Liver (tissue), 9 donors: Measurements from ENCODE around the gene GJC1. TPM values are rescaled to one million over a fixed set of nuclear protein-coding genes. Genes with fewer than 3 reads are reported as not detected.

Experiments used
- DNase-seq: peaks from one replicate; pipeline ENCODE4 v3.0.0-alpha.2; 2017; ENCODE audit warnings: low spot score
- H3K27ac ChIP-seq, 2 donors: one replicate each; pipeline ENCODE4 v1.7.0; 2013; ENCODE audit warnings: inconsistent platforms in 2 of 2, low read length in 2 of 2, control low read depth in 1 of 2, low read depth in 1 of 2, mild to moderate bottlenecking in 1 of 2
- H3K27me3 ChIP-seq, 4 donors: one replicate each; pipeline versions ENCODE4 v1.6.1 to v1.7.0; 2013; ENCODE audit warnings: low read length in 3 of 4, inconsistent platforms in 1 of 4, mild to moderate bottlenecking in 1 of 4, moderate library complexity in 1 of 4; ENCODE audit not compliant: control insufficient read depth in 4 of 4, insufficient read depth in 4 of 4
- H3K36me3 ChIP-seq, 4 donors: one replicate each; pipeline versions ENCODE4 v1.6.1 to v1.7.0; 2013; ENCODE audit warnings: low read length in 3 of 4, mild to moderate bottlenecking in 3 of 4, low read depth in 1 of 4, moderate library complexity in 1 of 4; ENCODE audit not compliant: control insufficient read depth in 4 of 4, insufficient read depth in 3 of 4
- H3K4me1 ChIP-seq, 4 donors: one replicate each; pipeline versions ENCODE4 v1.6.1 to v1.7.0; 2013; ENCODE audit warnings: low read length in 3 of 4, mild to moderate bottlenecking in 3 of 4, moderate library complexity in 1 of 4; ENCODE audit not compliant: control insufficient read depth in 4 of 4, insufficient read depth in 4 of 4
- H3K4me3 ChIP-seq, 3 donors: one replicate each; pipeline versions ENCODE4 v1.6.1 to v1.7.0; 2013; ENCODE audit warnings: low read length in 3 of 3, control low read depth in 1 of 3, low read depth in 1 of 3, mild to moderate bottlenecking in 1 of 3
- H3K9ac ChIP-seq, 2 donors: one replicate each; pipeline ENCODE4 v1.7.0; 2013; ENCODE audit warnings: low read length in 2 of 2, mild to moderate bottlenecking in 2 of 2, moderate library complexity in 2 of 2, control low read depth in 1 of 2, low read depth in 1 of 2
- H3K9me3 ChIP-seq, 4 donors: one replicate each; pipeline versions ENCODE4 v1.6.1 to v1.7.0; 2013; ENCODE audit warnings: low read length in 3 of 4; ENCODE audit not compliant: control insufficient read depth in 4 of 4
- EGR1 ChIP-seq, 2 donors: IDR thresholded peaks; 2 replicates each; pipeline ENCODE4 v1.6.1; 2016 to 2018; ENCODE audit warnings: antibody characterized with exemption in 2 of 2, low read depth in 2 of 2
- FOXA1 ChIP-seq: IDR thresholded peaks from 2 replicates; pipeline ENCODE4 v1.6.1; 2016; ENCODE audit warnings: antibody characterized with exemption
- FOXA2 ChIP-seq: IDR thresholded peaks from 2 replicates; pipeline ENCODE4 v1.6.1; 2016; ENCODE audit warnings: antibody characterized with exemption
- GABPA ChIP-seq, 2 donors: IDR thresholded peaks in 1 of 2; conservative IDR thresholded peaks in 1 of 2; 2 replicates each; pipeline ENCODE4 v1.6.1; 2016; ENCODE audit warnings: antibody characterized with exemption in 2 of 2, mild to moderate bottlenecking in 1 of 2, moderate library complexity in 1 of 2
- HNF4A ChIP-seq, 2 donors: conservative IDR thresholded peaks; 2 replicates each; pipeline ENCODE4 v1.6.1; 2016; ENCODE audit warnings: antibody characterized with exemption in 2 of 2, mild to moderate bottlenecking in 2 of 2
- HNF4G ChIP-seq: IDR thresholded peaks from 2 replicates; pipeline ENCODE4 v1.6.1; 2016; ENCODE audit warnings: antibody characterized with exemption
- JUND ChIP-seq, 2 donors: IDR thresholded peaks; 2 replicates each; pipeline ENCODE4 v1.6.1; 2016; ENCODE audit warnings: antibody characterized with exemption in 2 of 2
- NR2F2 ChIP-seq: IDR thresholded peaks from 2 replicates; pipeline ENCODE4 v1.6.1; 2016; ENCODE audit warnings: antibody characterized with exemption
- RAD21 ChIP-seq, 2 donors: IDR thresholded peaks; 2 replicates each; pipeline ENCODE4 v1.6.1; 2016; ENCODE audit warnings: antibody characterized with exemption in 2 of 2, mild to moderate bottlenecking in 2 of 2
- RXRA ChIP-seq, 2 donors: IDR thresholded peaks; 2 replicates each; pipeline ENCODE4 v1.6.1; 2017 to 2018; ENCODE audit warnings: antibody characterized with exemption in 2 of 2, mild to moderate bottlenecking in 1 of 2
- SP1 ChIP-seq: IDR thresholded peaks from 2 replicates; pipeline ENCODE4 v1.6.1; 2018; ENCODE audit warnings: antibody characterized with exemption, mild to moderate bottlenecking
- TAF1 ChIP-seq: conservative IDR thresholded peaks from 2 replicates; pipeline ENCODE4 v1.6.1; 2016; ENCODE audit warnings: antibody characterized with exemption, mild to moderate bottlenecking
- YY1 ChIP-seq: IDR thresholded peaks from 2 replicates; pipeline ENCODE4 v1.6.1; 2016; ENCODE audit warnings: antibody characterized with exemption, mild to moderate bottlenecking
- WGBS: extraction: QIAGEN DNeasy Blood & Tissue Kit; methylation state at CpG from one replicate; pipeline ENCODE4 v1.1.7; 2013; 5-methylcytosine and 5-hydroxymethylcytosine counted together
- polyA plus RNA-seq, 2 donors: library from polyadenylated mRNA; stranded (reverse) in 1 of 2; unstranded in 1 of 2; fragments of 200-250 nt in 1 of 2; fragments of >200 nt in 1 of 2; fragmentation: Nextera tagmentation in 1 of 2; extraction: Ambion mirVana in 1 of 2; gene quantifications; one replicate each; pipeline versions ENCODE4 v1.2.1 to v1.2.3, GENCODE V29; 2013 to 2015
- total RNA-seq, 2 donors: library from RNA; depleted of rRNA; stranded (reverse); fragments of >200 nt; gene quantifications; one replicate each; pipeline ENCODE4 v1.2.3, GENCODE V29; 2014
- TF ChIP-seq, protein P1 (sequence below): IDR thresholded peaks from 2 replicates; pipeline ENCODE4 v1.6.1; 2016; ENCODE audit warnings: antibody characterized with exemption, mild to moderate bottlenecking
- TF ChIP-seq, protein P2 (sequence below): IDR thresholded peaks from 2 replicates; pipeline ENCODE4 v1.6.1; 2016; ENCODE audit warnings: antibody characterized with exemption
- TF ChIP-seq, protein P3 (sequence below): IDR thresholded peaks from 2 replicates; pipeline ENCODE4 v1.6.1; 2016; ENCODE audit warnings: antibody characterized with exemption
- TF ChIP-seq, protein P4 (sequence below): IDR thresholded peaks from 2 replicates; pipeline ENCODE4 v1.6.1; 2016; ENCODE audit warnings: antibody characterized with exemption
- TF ChIP-seq, protein P5 (sequence below): fragments of 150-350 bp; IDR thresholded peaks from 2 replicates; pipeline ENCODE4 v1.5.1; 2017; ENCODE audit warnings: improper control_type of control experiment, low read depth, low read length; ENCODE audit not compliant: missing input control
- donor health status: healthy.
- donor health status: healthy.
- donor health status: healthy.
- donor health status: healthy.
- donor health status: healthy.

The GJC1 gene
- total and polyA plus RNA-seq, 4 donors = 0.17 to 1.4 (median 0.77) TPM

DNA sequence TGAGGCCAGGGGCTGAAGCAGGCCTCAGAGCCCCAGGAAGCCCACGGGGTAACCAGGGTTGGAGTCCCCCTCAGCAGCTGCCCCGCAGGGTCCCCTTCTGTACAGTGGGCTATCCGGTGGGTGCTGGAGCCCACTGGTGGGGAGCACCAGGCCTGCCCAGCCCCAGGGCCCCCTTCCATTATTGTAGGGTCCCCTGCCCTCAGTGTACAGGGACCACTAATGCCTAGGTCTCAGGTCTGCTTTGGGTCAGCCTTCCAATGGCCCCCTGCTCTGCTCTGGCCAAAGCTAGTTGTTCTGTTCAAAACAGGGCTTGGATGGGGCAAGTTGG is 70.2 kb downstream of the GJC1 start:
- H3K9ac ChIP-seq = no peak overlapping the region
- no peaks in the 10 kb centered on the region for H3K36me3 ChIP-seq
- H3K4me3 ChIP-seq = peak overlapping the region in 1 of 3 donors; percentile 59
- WGBS = 66% methylated on average over 3 of the region's 3 CpGs
- H3K27ac ChIP-seq = no peak overlapping the region
- H3K9me3 ChIP-seq = no peaks in the 10 kb centered on the region
- peaks cover 3 to 10% (median 4%) of the 10 kb centered on the region in 4 donors for H3K4me1 ChIP-seq
- TF ChIP-seq GABPA (IDR thresholded peaks at IDR 0.05 in 1 of 2, conservative IDR thresholded peaks at IDR 0.05 in 1 of 2) = no peak
- TF ChIP-seq, protein P1, sequence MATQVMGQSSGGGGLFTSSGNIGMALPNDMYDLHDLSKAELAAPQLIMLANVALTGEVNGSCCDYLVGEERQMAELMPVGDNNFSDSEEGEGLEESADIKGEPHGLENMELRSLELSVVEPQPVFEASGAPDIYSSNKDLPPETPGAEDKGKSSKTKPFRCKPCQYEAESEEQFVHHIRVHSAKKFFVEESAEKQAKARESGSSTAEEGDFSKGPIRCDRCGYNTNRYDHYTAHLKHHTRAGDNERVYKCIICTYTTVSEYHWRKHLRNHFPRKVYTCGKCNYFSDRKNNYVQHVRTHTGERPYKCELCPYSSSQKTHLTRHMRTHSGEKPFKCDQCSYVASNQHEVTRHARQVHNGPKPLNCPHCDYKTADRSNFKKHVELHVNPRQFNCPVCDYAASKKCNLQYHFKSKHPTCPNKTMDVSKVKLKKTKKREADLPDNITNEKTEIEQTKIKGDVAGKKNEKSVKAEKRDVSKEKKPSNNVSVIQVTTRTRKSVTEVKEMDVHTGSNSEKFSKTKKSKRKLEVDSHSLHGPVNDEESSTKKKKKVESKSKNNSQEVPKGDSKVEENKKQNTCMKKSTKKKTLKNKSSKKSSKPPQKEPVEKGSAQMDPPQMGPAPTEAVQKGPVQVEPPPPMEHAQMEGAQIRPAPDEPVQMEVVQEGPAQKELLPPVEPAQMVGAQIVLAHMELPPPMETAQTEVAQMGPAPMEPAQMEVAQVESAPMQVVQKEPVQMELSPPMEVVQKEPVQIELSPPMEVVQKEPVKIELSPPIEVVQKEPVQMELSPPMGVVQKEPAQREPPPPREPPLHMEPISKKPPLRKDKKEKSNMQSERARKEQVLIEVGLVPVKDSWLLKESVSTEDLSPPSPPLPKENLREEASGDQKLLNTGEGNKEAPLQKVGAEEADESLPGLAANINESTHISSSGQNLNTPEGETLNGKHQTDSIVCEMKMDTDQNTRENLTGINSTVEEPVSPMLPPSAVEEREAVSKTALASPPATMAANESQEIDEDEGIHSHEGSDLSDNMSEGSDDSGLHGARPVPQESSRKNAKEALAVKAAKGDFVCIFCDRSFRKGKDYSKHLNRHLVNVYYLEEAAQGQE = no peak
- no peak for TF ChIP-seq JUND (IDR thresholded peaks at IDR 0.05)
- no peak for TF ChIP-seq YY1
- no peak for DNase-seq
- H3K27me3 ChIP-seq = peaks cover 0 to 7% (median 2%) of the 10 kb centered on the region in 4 donors

DNA sequence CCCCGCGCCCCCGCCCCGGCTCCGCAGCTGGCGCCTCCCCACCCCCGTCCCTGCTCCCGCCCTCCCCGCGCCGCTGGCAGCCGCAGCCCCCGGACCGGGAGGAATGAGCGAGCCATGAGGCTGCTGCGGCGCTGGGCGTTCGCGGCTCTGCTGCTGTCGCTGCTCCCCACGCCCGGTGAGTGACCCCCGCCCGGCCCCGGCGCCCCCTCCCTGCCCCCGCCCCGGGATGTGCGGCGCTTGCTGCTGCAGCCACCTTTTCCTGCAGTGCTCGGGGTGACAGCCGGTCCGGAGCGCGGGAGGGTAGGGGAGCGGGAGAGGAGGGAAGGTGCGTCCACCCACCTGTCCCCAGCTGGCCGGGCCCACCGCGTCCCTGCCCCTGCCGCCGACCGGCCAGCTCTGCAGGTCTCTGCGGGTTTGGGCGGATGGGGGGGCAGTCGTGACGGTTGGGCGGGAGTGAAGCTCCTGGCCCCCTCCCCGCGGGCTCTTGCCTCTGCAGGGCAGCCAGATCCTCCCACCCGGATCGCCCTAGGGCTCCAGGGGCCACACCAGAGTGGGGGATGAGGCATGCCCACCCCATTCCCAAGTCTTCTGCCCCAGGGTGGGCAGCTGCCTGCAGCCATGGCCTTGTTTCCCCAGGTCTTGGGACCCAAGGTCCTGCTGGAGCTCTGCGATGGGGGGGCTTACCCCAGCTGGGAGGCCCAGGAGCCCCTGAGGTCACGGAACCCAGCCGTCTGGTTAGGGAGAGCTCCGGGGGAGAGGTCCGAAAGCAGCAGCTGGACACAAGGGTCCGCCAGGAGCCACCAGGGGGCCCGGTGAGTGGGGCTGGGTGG is 70.8 kb downstream of the GJC1 start:
- H3K4me3 ChIP-seq = peak overlapping the region in 1 of 3 donors; percentile 59
- H3K27ac ChIP-seq = no peak overlapping the region
- H3K4me1 ChIP-seq = peaks cover 3 to 10% (median 4%) of the 10 kb centered on the region in 4 donors
- no peak overlapping the region for H3K9ac ChIP-seq
- H3K36me3 ChIP-seq = no peaks in the 10 kb centered on the region
- H3K27me3 ChIP-seq = peaks cover 0 to 7% (median 2%) of the 10 kb centered on the region in 4 donors
- peak; percentile 31 for DNase-seq
- H3K9me3 ChIP-seq = no peaks in the 10 kb centered on the region
- TF ChIP-seq GABPA (IDR thresholded peaks at IDR 0.05 in 1 of 2, conservative IDR thresholded peaks at IDR 0.05 in 1 of 2) (no peak), TAF1 (no peak), YY1 (no peak), EGR1 (IDR thresholded peaks at IDR 0.05; ENCODE audit: low read depth in 2 of 2) (no peak), FOXA1 (no peak), SP1 (no peak), NR2F2 (no peak), JUND (IDR thresholded peaks at IDR 0.05) (no peak), RXRA (IDR thresholded peaks at IDR 0.05) (no peak), RAD21 (IDR thresholded peaks at IDR 0.05) (no peak), FOXA2 (no peak), HNF4A (conservative IDR thresholded peaks at IDR 0.05) (no peak), HNF4G (no peak)
- TF ChIP-seq, protein P1 = no peak
- TF ChIP-seq, protein P2, sequence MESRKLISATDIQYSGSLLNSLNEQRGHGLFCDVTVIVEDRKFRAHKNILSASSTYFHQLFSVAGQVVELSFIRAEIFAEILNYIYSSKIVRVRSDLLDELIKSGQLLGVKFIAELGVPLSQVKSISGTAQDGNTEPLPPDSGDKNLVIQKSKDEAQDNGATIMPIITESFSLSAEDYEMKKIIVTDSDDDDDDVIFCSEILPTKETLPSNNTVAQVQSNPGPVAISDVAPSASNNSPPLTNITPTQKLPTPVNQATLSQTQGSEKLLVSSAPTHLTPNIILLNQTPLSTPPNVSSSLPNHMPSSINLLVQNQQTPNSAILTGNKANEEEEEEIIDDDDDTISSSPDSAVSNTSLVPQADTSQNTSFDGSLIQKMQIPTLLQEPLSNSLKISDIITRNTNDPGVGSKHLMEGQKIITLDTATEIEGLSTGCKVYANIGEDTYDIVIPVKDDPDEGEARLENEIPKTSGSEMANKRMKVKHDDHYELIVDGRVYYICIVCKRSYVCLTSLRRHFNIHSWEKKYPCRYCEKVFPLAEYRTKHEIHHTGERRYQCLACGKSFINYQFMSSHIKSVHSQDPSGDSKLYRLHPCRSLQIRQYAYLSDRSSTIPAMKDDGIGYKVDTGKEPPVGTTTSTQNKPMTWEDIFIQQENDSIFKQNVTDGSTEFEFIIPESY = no peak
- TF ChIP-seq, protein P3, sequence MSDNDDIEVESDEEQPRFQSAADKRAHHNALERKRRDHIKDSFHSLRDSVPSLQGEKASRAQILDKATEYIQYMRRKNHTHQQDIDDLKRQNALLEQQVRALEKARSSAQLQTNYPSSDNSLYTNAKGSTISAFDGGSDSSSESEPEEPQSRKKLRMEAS = no peak
- TF ChIP-seq, protein P4, sequence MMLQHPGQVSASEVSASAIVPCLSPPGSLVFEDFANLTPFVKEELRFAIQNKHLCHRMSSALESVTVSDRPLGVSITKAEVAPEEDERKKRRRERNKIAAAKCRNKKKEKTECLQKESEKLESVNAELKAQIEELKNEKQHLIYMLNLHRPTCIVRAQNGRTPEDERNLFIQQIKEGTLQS = no peak
- TF ChIP-seq, protein P5, sequence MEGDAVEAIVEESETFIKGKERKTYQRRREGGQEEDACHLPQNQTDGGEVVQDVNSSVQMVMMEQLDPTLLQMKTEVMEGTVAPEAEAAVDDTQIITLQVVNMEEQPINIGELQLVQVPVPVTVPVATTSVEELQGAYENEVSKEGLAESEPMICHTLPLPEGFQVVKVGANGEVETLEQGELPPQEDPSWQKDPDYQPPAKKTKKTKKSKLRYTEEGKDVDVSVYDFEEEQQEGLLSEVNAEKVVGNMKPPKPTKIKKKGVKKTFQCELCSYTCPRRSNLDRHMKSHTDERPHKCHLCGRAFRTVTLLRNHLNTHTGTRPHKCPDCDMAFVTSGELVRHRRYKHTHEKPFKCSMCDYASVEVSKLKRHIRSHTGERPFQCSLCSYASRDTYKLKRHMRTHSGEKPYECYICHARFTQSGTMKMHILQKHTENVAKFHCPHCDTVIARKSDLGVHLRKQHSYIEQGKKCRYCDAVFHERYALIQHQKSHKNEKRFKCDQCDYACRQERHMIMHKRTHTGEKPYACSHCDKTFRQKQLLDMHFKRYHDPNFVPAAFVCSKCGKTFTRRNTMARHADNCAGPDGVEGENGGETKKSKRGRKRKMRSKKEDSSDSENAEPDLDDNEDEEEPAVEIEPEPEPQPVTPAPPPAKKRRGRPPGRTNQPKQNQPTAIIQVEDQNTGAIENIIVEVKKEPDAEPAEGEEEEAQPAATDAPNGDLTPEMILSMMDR = no peak
- 9% methylated on average over 60 of the region's 60 CpGs for WGBS
